HepG2 (cell line): ENCODE data around the gene U2AF2. TPM values are rescaled to one million over a fixed set of nuclear protein-coding genes. Genes with fewer than 3 reads are reported as not detected.

ENCODE experiments used
- AHR ChIP-seq: IDR thresholded peaks from 2 replicates; pipeline ENCODE4 v1.6.1; 2018; ENCODE audit warnings: missing genetic modification reagents, missing compliant biosample characterization
- CCDC6 ChIP-seq: sonication (generic); formaldehyde crosslinking; IDR thresholded peaks from 2 replicates; pipeline ENCODE4 v1.8.1; 2022; ENCODE audit warnings: mild to moderate bottlenecking, missing genetic modification reagents, moderate library complexity
- EZH2 ChIP-seq: conservative IDR thresholded peaks from 2 replicates; pipeline ENCODE4 v1.6.1; 2012; ENCODE audit warnings: mild to moderate bottlenecking, low read depth, low read length, moderate library complexity
- GPN1 ChIP-seq: sonication (generic); formaldehyde crosslinking; IDR thresholded peaks from 2 replicates; pipeline ENCODE4 v1.5.1; 2020; ENCODE audit warnings: missing genetic modification reagents, borderline replicate concordance
- IRF2 ChIP-seq: IDR thresholded peaks from 2 replicates; pipeline ENCODE4 v1.6.1; 2018; ENCODE audit warnings: missing genetic modification reagents, missing compliant biosample characterization
- KMT2B ChIP-seq: IDR thresholded peaks from 2 replicates; pipeline ENCODE4 v1.6.1; 2016; ENCODE audit warnings: missing genetic modification reagents, missing compliant biosample characterization
- MLXIP ChIP-seq: sonication (generic); formaldehyde crosslinking; IDR thresholded peaks from 2 replicates; pipeline ENCODE4 v1.9.0; 2021; ENCODE audit warnings: missing genetic modification reagents, borderline replicate concordance
- NONO ChIP-seq, 2 experiments: fragments of 450-650 bp in 1 of 2; sonication (generic) in 1 of 2; formaldehyde crosslinking in 1 of 2; IDR thresholded peaks in 1 of 2; conservative IDR thresholded peaks in 1 of 2; 2 replicates each; pipeline versions ENCODE4 v1.6.1 to v1.8.0; 2017 to 2022; ENCODE audit warnings: mild to moderate bottlenecking in 1 of 2, missing genetic modification reagents in 1 of 2, moderate library complexity in 1 of 2
- PAWR ChIP-seq: sonication (generic); formaldehyde crosslinking; IDR thresholded peaks from 2 replicates; pipeline ENCODE4 v1.4.0; 2020; ENCODE audit warnings: missing genetic modification reagents, mild to moderate bottlenecking, borderline replicate concordance
- SMARCE1 ChIP-seq: fragments of 450-650 bp; IDR thresholded peaks from 2 replicates; pipeline ENCODE4 v1.6.1; 2017; ENCODE audit warnings: borderline replicate concordance
- SP140L ChIP-seq: sonication (generic); formaldehyde crosslinking; IDR thresholded peaks from 2 replicates; pipeline ENCODE4 v1.4.0; 2020; ENCODE audit warnings: missing genetic modification reagents, borderline replicate concordance
- STAT5B ChIP-seq: sonication (generic); formaldehyde crosslinking; IDR thresholded peaks from 2 replicates; pipeline ENCODE4 v1.4.0; 2020; ENCODE audit warnings: missing genetic modification reagents
- TBP ChIP-seq: sonication (generic); formaldehyde crosslinking; IDR thresholded peaks from 2 replicates; pipeline ENCODE4 v1.5.0; 2020; ENCODE audit warnings: missing genetic modification reagents
- TRIM22 ChIP-seq: fragments of 450-650 bp; IDR thresholded peaks from 2 replicates; pipeline ENCODE4 v1.6.1; 2017
- TRIM24 ChIP-seq: sonication (generic); formaldehyde crosslinking; IDR thresholded peaks from 2 replicates; pipeline ENCODE4 v1.8.0; 2022; ENCODE audit warnings: mild to moderate bottlenecking, missing genetic modification reagents
- ZBTB33 ChIP-seq: sonication (generic); formaldehyde crosslinking; IDR thresholded peaks from 2 replicates; pipeline ENCODE4 v1.4.0; 2020; ENCODE audit warnings: missing genetic modification reagents
- ZBTB37 ChIP-seq: sonication (generic); formaldehyde crosslinking; IDR thresholded peaks from 2 replicates; pipeline ENCODE4 v1.4.0; 2020; ENCODE audit warnings: mild to moderate bottlenecking, missing genetic modification reagents
- ZBTB42 ChIP-seq: sonication (generic); formaldehyde crosslinking; IDR thresholded peaks from 2 replicates; pipeline ENCODE4 v1.5.0; 2020; ENCODE audit warnings: mild to moderate bottlenecking, missing genetic modification reagents
- ZSCAN22 ChIP-seq: sonication (generic); formaldehyde crosslinking; IDR thresholded peaks from 2 replicates; pipeline ENCODE4 v1.4.0; 2020; ENCODE audit warnings: mild to moderate bottlenecking, missing genetic modification reagents
- polyA plus RNA-seq, 8 experiments: library from polyadenylated mRNA; depleted of rRNA in 3 of 8; stranded (reverse) in 7 of 8; unstranded in 1 of 8; fragments of >200 nt; fragmentation: Illumina TruSeq in 4 of 8; extraction: Trizol in 4 of 8; gene quantifications; 2 replicates each; pipeline versions ENCODE4 v1.2.1 to v1.2.3, GENCODE V29; 2011 to 2016; ENCODE audit warnings: low read depth in 4 of 8, missing spikeins in 1 of 8, mixed read lengths in 1 of 8; ENCODE audit not compliant: insufficient read depth in 1 of 8
- total RNA-seq, 5 experiments: library from RNA; depleted of rRNA; stranded (reverse); fragments of >200 nt; fragmentation: Illumina TruSeq; extraction: Trizol; gene quantifications; 2 replicates each; pipeline ENCODE4 v1.2.3, GENCODE V29; 2016; ENCODE audit warnings: low read depth in 1 of 5

U2AF2 gene
- total and polyA plus RNA-seq, 2 of the 13 experiments (the other 11 are each of a cell fraction or from before 2014, with no cell fraction given): 84.3 to 124 TPM

- no peak; the same call in 1 of the 2 replicates for TF ChIP-seq IRF2 (CRISPR knock-in tag)
- 0 out of 2 replicates have a peak, but pooled peaks have one; percentile 17 for TF ChIP-seq MLXIP (CRISPR knock-in tag)
- TF ChIP-seq ZBTB42: 0 out of 2 replicates have a peak, but pooled peaks have one; percentile 44
- no peak for TF ChIP-seq GPN1 (CRISPR knock-in tag)
- 0 out of 2 replicates have a peak, but pooled peaks have one; percentile 29 for TF ChIP-seq AHR (CRISPR knock-in tag)
- TF ChIP-seq EZH2: no peak
- TF ChIP-seq ZSCAN22 (CRISPR knock-in tag): no peak
- no peak for TF ChIP-seq SMARCE1
- TF ChIP-seq TRIM24 (CRISPR knock-in tag): no peak
- TF ChIP-seq TRIM22: no peak
- no peak for TF ChIP-seq ZBTB37 (CRISPR knock-in tag)
- TF ChIP-seq NONO (IDR thresholded peaks at IDR 0.05): no peak
- peak; percentile 37; the same call in 1 of the 2 replicates for TF ChIP-seq NONO (CRISPR knock-in tag; conservative IDR thresholded peaks at IDR 0.05)
- peak; percentile 4; the same call in 1 of the 2 replicates for TF ChIP-seq KMT2B
- TF ChIP-seq CCDC6: no peak
- no peak for TF ChIP-seq ZBTB33 (CRISPR knock-in tag)
- TF ChIP-seq SP140L (CRISPR knock-in tag): peak; percentile 84; the same call in 1 of the 2 replicates
- no peak for TF ChIP-seq TBP (CRISPR knock-in tag)
- TF ChIP-seq PAWR (CRISPR knock-in tag): no peak
- TF ChIP-seq STAT5B (CRISPR knock-in tag): no peak
These were observed at the start of gene U2AF2 (continued) for GRCh38 chr19:55654868-55655647.
